Hippocampal formation (tissue), 2 donors: ENCODE data around the gene C4orf17.
"Not testable (repeated sequence)": the region's sequence is repeated elsewhere in the genome, so short reads cannot be mapped to it uniquely, and the experiment has no call there.

ENCODE experiments used
- DNase-seq, 2 donors: peaks; one replicate each; lab custom pipeline; 2025; lab: John Stamatoyannopoulos, UW

The C4orf17 gene

GRCh38 chr4:99510721-99511120, at the start of gene C4orf17:
C4orf17 (plus strand) TSS chr4:99511021; CDS start chr4:99513082, 2,061 bp downstream.
- no peak for DNase-seq

GRCh38 chr4:99461623-99462401, 49.0 kb upstream of the C4orf17 start:
- DNase-seq = no peak

- DNase-seq = peak; percentile 51 to 78
Measured at GRCh38 chr4:99462875-99463464, 47.9 kb upstream of the C4orf17 start.

- DNase-seq = no peak
Measured at GRCh38 chr4:99463566-99463965, 47.3 kb upstream of the C4orf17 start.

GRCh38 chr4:99467887-99468286, 42.9 kb upstream of the C4orf17 start:
- DNase-seq = peak in 1 of 2 donors; percentile 30

- no peak for DNase-seq
Measured at GRCh38 chr4:99468889-99469288, 41.9 kb upstream of the C4orf17 start.

- DNase-seq = no peak
Measured at GRCh38 chr4:99471349-99471748, 39.5 kb upstream of the C4orf17 start.

GRCh38 chr4:99471896-99472295, 38.9 kb upstream of the C4orf17 start:
- no peak for DNase-seq

- no peak for DNase-seq
Measured at GRCh38 chr4:99473131-99473530, 37.7 kb upstream of the C4orf17 start.

- DNase-seq = no peak
Measured at GRCh38 chr4:99483636-99484035, 27.2 kb upstream of the C4orf17 start.

GRCh38 chr4:99485212-99485611, 25.6 kb upstream of the C4orf17 start:
- DNase-seq = no peak

- DNase-seq = not testable (repeated sequence)
Measured at GRCh38 chr4:99486648-99487047, 24.2 kb upstream of the C4orf17 start.

GRCh38 chr4:99490286-99490685, 20.5 kb upstream of the C4orf17 start:
- no peak for DNase-seq

- DNase-seq = no peak
Measured at GRCh38 chr4:99504804-99505502, 5.9 kb upstream of the C4orf17 start.

- no peak for DNase-seq
Measured at GRCh38 chr4:99506781-99507180, 4.0 kb upstream of the C4orf17 start.

- no peak for DNase-seq
Measured at GRCh38 chr4:99507349-99507748, 3.5 kb upstream of the C4orf17 start.

- DNase-seq = no peak
Measured at GRCh38 chr4:99507762-99508161, 3.1 kb upstream of the C4orf17 start.

GRCh38 chr4:99518601-99519295, 7.9 kb downstream of the C4orf17 start:
- no peak for DNase-seq

- no peak for DNase-seq
Measured at GRCh38 chr4:99529228-99529627, 18.4 kb downstream of the C4orf17 start.

GRCh38 chr4:99529956-99530355, 19.1 kb downstream of the C4orf17 start:
- no peak for DNase-seq

- DNase-seq = not testable (repeated sequence)
Measured at GRCh38 chr4:99534699-99535098, 23.9 kb downstream of the C4orf17 start.

- no peak for DNase-seq
Measured at GRCh38 chr4:99536271-99536670, 25.4 kb downstream of the C4orf17 start.
